IMR-90 (cell line): Measurements from ENCODE around the gene ARHGAP10.

ENCODE experiments used
- BHLHE40 ChIP-seq: fragments of 150-350 bp; IDR thresholded peaks from 2 replicates; pipeline ENCODE4 v1.6.1; 2016; ENCODE audit warnings: mild to moderate bottlenecking, low read depth, low read length
- CEBPB ChIP-seq: IDR thresholded peaks from 2 replicates; pipeline ENCODE4 v1.6.1; 2012; ENCODE audit warnings: low read depth, low read length, improper control_type of control experiment
- CTCF ChIP-seq: conservative IDR thresholded peaks from 2 replicates; pipeline ENCODE4 v1.5.1; 2012; ENCODE audit warnings: mild to moderate bottlenecking, low read depth, low read length, improper control_type of control experiment
- ELK1 ChIP-seq: fragments of 150-350 bp; IDR thresholded peaks from 2 replicates; pipeline ENCODE4 v1.6.1; 2016; ENCODE audit warnings: low read depth, mild to moderate bottlenecking, low read length, moderate library complexity, borderline replicate concordance
- MAZ ChIP-seq: IDR thresholded peaks from 2 replicates; pipeline ENCODE4 v1.6.1; 2012; ENCODE audit warnings: low read depth, mild to moderate bottlenecking, low read length, improper control_type of control experiment, moderate library complexity, borderline replicate concordance
- MXI1 ChIP-seq: IDR thresholded peaks from 2 replicates; pipeline ENCODE4 v1.6.1; 2012; ENCODE audit warnings: low read depth, mild to moderate bottlenecking, low read length, moderate library complexity, borderline replicate concordance
- NFE2L2 ChIP-seq: fragments of 150-350 bp; IDR thresholded peaks from 2 replicates; pipeline ENCODE4 v1.6.1; 2016; ENCODE audit warnings: low read depth, mild to moderate bottlenecking, low read length
- POLR2A ChIP-seq: IDR thresholded peaks from 2 replicates; pipeline ENCODE4 v1.6.1; 2012; ENCODE audit warnings: mild to moderate bottlenecking, low read depth, low read length
- SMC3 ChIP-seq: fragments of 150-350 bp; IDR thresholded peaks from 2 replicates; pipeline ENCODE4 v1.6.1; 2016; ENCODE audit warnings: low read depth, mild to moderate bottlenecking, antibody characterized with exemption, low read length, moderate library complexity

GRCh38 chr4:147825451-147826287, 93.8 kb downstream of the ARHGAP10 start:
- TF ChIP-seq POLR2A (no peak), MXI1 (no peak), CTCF (no peak), MAZ (no peak), BHLHE40 (no peak), NFE2L2 (no peak), ELK1 (no peak), CEBPB (no peak), SMC3 (no peak)
